SK-N-SH treated with all-trans-retinoic acid at 6 μM for 48 hours (cell line): ENCODE data around the gene METAP1D.

Source experiments
- ATAC-seq: fragments of 200-7000 bp; cut with Tn5 transposase; 3 replicates; pipeline ENCODE4 v1.9.1; 2020; ENCODE audit warnings: mild to moderate bottlenecking, moderate library complexity
- ARNTL ChIP-seq: fragments of 450-650 bp; formaldehyde crosslinking; IDR thresholded peaks from 2 replicates; pipeline ENCODE4 v1.5.0; 2020; ENCODE audit warnings: low read depth, mild to moderate bottlenecking, moderate library complexity, borderline replicate concordance
- BACH2 ChIP-seq: fragments of 250-450 bp; sonication (Bioruptor Pico); IDR thresholded peaks from 2 replicates; pipeline ENCODE4 v1.9.0; 2021; ENCODE audit warnings: mild to moderate bottlenecking, borderline replicate concordance
- CSDC2 ChIP-seq: fragments of 250-450 bp; sonication (Bioruptor Pico); IDR thresholded peaks from 2 replicates; pipeline ENCODE4 v1.5.0; 2020; ENCODE audit warnings: mild to moderate bottlenecking, moderate library complexity
- ESRRG ChIP-seq: fragments of 250-450 bp; sonication (Bioruptor Pico); IDR thresholded peaks from 2 replicates; pipeline ENCODE4 v1.6.1; 2021; ENCODE audit warnings: mild to moderate bottlenecking
- GLIS3 ChIP-seq: fragments of 250-450 bp; sonication (Bioruptor Pico); IDR thresholded peaks from 2 replicates; pipeline ENCODE4 v1.5.0; 2020; ENCODE audit warnings: mild to moderate bottlenecking, moderate library complexity
- ISL1 ChIP-seq: fragments of 250-450 bp; sonication (Bioruptor Pico); IDR thresholded peaks from 2 replicates; pipeline ENCODE4 v2.1.2; 2022; ENCODE audit warnings: mild to moderate bottlenecking, moderate library complexity
- OSR1 ChIP-seq: fragments of 250-450 bp; sonication (Bioruptor Pico); IDR thresholded peaks from 2 replicates; pipeline ENCODE4 v1.8.0; 2022; ENCODE audit warnings: moderate library complexity, mild to moderate bottlenecking, inconsistent platforms
- PPARA ChIP-seq: fragments of 250-450 bp; sonication (Bioruptor Pico); IDR thresholded peaks from 2 replicates; pipeline ENCODE4 v1.5.0; 2020; ENCODE audit warnings: mild to moderate bottlenecking, borderline replicate concordance
- RARB ChIP-seq: fragments of 250-450 bp; sonication (Bioruptor Pico); IDR thresholded peaks from 2 replicates; pipeline ENCODE4 v1.8.0; 2021; ENCODE audit warnings: mild to moderate bottlenecking, moderate library complexity
- SNAI2 ChIP-seq: fragments of 250-450 bp; sonication (Bioruptor Pico); IDR thresholded peaks from 2 replicates; pipeline ENCODE4 v1.5.0; 2020; ENCODE audit warnings: mild to moderate bottlenecking, moderate library complexity
- TCF4 ChIP-seq: fragments of 250-450 bp; sonication (Bioruptor Pico); IDR thresholded peaks from 2 replicates; pipeline ENCODE4 v1.8.0; 2021; ENCODE audit warnings: mild to moderate bottlenecking, moderate library complexity, borderline replicate concordance
- TOX ChIP-seq: fragments of 250-450 bp; sonication (Bioruptor Pico); IDR thresholded peaks from 2 replicates; pipeline ENCODE4 v1.8.0; 2021; ENCODE audit warnings: mild to moderate bottlenecking, moderate library complexity, borderline replicate concordance
- ZFP3 ChIP-seq: fragments of 250-450 bp; sonication (Bioruptor Pico); IDR thresholded peaks from 2 replicates; pipeline ENCODE4 v1.5.0; 2020; ENCODE audit warnings: mild to moderate bottlenecking, moderate library complexity
- ZFP30 ChIP-seq: fragments of 450-650 bp; formaldehyde crosslinking; IDR thresholded peaks from 2 replicates; pipeline ENCODE4 v1.5.0; 2022; ENCODE audit warnings: mild to moderate bottlenecking, moderate library complexity
- ZNF565 ChIP-seq: fragments of 450-650 bp; formaldehyde crosslinking; conservative IDR thresholded peaks from 2 replicates; pipeline ENCODE4 v1.5.0; 2020; ENCODE audit warnings: low read depth, mild to moderate bottlenecking, moderate library complexity
- ZNF70 ChIP-seq: fragments of 450-650 bp; formaldehyde crosslinking; IDR thresholded peaks from 2 replicates; pipeline ENCODE4 v1.5.0; 2020; ENCODE audit warnings: mild to moderate bottlenecking, moderate library complexity
- ZNF8 ChIP-seq: fragments of 450-650 bp; formaldehyde crosslinking; IDR thresholded peaks from 2 replicates; pipeline ENCODE4 v1.5.0; 2020; ENCODE audit warnings: mild to moderate bottlenecking, moderate library complexity
- TF ChIP-seq, protein P1 (sequence below): fragments of 250-450 bp; sonication (Bioruptor Pico); IDR thresholded peaks from 2 replicates; pipeline ENCODE4 v1.8.0; 2021; ENCODE audit warnings: low read depth, mild to moderate bottlenecking, moderate library complexity, borderline replicate concordance
- TF ChIP-seq, protein P2 (sequence below): fragments of 250-450 bp; sonication (Bioruptor Pico); IDR thresholded peaks from 2 replicates; pipeline ENCODE4 v1.5.1; 2021; ENCODE audit warnings: mild to moderate bottlenecking, moderate library complexity
- TF ChIP-seq, protein P3 (sequence below): fragments of 250-450 bp; sonication (Bioruptor Pico); IDR thresholded peaks from 2 replicates; pipeline ENCODE4 v1.5.0; 2020; ENCODE audit warnings: mild to moderate bottlenecking, moderate library complexity
- TF ChIP-seq, protein P4 (sequence below): fragments of 250-450 bp; sonication (Bioruptor Pico); IDR thresholded peaks from 2 replicates; pipeline ENCODE4 v1.5.1; 2020; ENCODE audit warnings: low read depth, mild to moderate bottlenecking, moderate library complexity
- TF ChIP-seq, protein P5 (sequence below): fragments of 250-450 bp; sonication (Bioruptor Pico); IDR thresholded peaks from 2 replicates; pipeline ENCODE4 v1.8.0; 2020; ENCODE audit warnings: mild to moderate bottlenecking, moderate library complexity, borderline replicate concordance

The METAP1D gene

DNA sequence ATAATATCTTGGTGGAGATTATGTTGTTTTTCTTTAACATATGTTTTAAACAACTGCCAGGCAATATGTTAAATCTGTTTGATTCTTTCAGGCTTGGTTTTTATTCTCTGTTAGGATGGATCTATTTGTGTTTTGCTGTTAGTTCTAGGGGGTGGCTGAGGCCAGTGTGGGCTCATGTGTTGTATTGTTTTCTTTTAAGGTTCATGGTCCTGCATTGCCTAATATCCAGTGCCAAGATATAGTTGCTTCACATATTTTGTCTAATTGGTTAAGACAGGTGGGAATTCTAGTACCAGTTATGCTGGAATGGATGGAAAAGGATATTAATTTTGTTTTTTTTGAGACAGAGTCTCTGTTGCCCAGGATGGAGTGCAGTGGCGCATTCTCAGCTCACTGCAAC lies 7.6 kb downstream of the METAP1D start:
- ATAC-seq, result no peak
- TF ChIP-seq ZNF70 (no peak), RARB (CRISPR knock-in tag) (no peak)

DNA sequence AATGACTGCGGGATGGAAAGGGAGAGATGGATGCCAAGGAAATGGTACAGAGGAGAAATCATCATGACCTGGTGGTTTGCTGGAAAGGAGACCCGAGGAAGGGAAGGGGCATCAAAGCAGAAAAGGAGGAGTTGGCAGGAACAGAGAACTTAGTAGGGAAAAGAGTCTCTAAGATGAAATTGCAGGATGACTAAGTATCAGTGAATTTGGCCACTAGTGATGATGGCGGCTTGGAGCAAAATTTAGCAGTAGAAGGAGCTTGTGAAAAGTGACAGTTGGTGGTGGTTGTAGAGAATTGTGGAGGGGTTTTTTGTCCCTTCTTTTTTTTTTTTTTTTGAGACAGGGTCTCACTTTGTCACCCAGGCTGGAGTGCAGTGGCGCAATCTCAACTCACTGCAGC lies 10.1 kb downstream of the METAP1D start:
- no peak for ATAC-seq

DNA sequence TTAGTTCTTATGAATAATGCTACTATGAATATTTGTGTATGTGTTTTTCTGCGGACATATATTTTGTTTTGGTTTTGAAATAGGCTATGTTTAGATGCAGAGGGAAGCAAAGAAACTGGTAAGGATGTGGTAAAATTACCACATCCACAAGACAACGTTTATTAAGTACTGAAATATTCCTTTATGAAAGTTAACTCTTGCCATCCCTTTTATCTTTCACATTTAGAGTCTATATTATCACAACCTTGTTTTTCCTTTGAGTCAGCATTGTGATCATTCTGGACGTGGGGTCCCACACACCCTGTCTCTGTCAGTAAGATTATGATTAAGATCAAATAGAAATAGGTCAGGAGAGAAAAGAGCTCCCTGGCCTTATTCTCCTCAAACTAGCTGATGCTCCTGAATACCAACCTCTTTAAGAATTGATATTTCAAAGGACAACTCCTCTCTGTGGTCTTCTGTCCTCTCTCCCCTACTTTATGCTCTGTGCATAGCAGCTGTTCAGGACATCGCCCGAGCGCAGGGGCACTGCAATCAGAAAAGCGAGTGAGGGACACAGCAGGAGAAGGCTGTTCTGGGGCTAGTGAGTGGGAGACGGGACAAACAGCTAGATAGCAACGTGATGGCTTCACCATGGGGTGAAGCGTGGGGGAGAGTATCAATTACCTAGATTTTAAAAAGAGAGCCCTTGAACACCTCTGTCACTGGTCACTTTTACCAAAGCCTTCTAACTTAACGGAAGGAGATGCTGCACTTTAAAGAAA lies 12.2 kb downstream of the METAP1D start:
- ATAC-seq, result no peak
- TF ChIP-seq OSR1 (CRISPR knock-in tag), result no peak
- no peak for TF ChIP-seq ARNTL
- TF ChIP-seq, all 23 proteins: peak for 0

More for the DNA sequence above, 10.1 kb downstream of the METAP1D start:
- TF ChIP-seq, protein P1, sequence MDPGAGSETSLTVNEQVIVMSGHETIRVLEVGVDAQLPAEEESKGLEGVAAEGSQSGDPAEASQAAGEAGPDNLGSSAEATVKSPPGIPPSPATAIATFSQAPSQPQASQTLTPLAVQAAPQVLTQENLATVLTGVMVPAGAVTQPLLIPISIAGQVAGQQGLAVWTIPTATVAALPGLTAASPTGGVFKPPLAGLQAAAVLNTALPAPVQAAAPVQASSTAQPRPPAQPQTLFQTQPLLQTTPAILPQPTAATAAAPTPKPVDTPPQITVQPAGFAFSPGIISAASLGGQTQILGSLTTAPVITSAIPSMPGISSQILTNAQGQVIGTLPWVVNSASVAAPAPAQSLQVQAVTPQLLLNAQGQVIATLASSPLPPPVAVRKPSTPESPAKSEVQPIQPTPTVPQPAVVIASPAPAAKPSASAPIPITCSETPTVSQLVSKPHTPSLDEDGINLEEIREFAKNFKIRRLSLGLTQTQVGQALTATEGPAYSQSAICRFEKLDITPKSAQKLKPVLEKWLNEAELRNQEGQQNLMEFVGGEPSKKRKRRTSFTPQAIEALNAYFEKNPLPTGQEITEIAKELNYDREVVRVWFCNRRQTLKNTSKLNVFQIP (CRISPR knock-in tag), result no peak
- TF ChIP-seq ZFP30 (CRISPR knock-in tag) (no peak), ESRRG (CRISPR knock-in tag) (no peak), BACH2 (CRISPR knock-in tag) (no peak), TCF4 (CRISPR knock-in tag) (no peak), OSR1 (CRISPR knock-in tag) (no peak), ISL1 (CRISPR knock-in tag) (no peak), CSDC2 (CRISPR knock-in tag) (no peak), ZFP3 (CRISPR knock-in tag) (no peak), SNAI2 (CRISPR knock-in tag) (no peak)
- TF ChIP-seq, protein P2, sequence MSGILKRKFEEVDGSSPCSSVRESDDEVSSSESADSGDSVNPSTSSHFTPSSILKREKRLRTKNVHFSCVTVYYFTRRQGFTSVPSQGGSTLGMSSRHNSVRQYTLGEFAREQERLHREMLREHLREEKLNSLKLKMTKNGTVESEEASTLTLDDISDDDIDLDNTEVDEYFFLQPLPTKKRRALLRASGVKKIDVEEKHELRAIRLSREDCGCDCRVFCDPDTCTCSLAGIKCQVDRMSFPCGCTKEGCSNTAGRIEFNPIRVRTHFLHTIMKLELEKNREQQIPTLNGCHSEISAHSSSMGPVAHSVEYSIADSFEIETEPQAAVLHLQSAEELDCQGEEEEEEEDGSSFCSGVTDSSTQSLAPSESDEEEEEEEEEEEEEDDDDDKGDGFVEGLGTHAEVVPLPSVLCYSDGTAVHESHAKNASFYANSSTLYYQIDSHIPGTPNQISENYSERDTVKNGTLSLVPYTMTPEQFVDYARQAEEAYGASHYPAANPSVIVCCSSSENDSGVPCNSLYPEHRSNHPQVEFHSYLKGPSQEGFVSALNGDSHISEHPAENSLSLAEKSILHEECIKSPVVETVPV (CRISPR knock-in tag), result no peak
- TF ChIP-seq, protein P3, sequence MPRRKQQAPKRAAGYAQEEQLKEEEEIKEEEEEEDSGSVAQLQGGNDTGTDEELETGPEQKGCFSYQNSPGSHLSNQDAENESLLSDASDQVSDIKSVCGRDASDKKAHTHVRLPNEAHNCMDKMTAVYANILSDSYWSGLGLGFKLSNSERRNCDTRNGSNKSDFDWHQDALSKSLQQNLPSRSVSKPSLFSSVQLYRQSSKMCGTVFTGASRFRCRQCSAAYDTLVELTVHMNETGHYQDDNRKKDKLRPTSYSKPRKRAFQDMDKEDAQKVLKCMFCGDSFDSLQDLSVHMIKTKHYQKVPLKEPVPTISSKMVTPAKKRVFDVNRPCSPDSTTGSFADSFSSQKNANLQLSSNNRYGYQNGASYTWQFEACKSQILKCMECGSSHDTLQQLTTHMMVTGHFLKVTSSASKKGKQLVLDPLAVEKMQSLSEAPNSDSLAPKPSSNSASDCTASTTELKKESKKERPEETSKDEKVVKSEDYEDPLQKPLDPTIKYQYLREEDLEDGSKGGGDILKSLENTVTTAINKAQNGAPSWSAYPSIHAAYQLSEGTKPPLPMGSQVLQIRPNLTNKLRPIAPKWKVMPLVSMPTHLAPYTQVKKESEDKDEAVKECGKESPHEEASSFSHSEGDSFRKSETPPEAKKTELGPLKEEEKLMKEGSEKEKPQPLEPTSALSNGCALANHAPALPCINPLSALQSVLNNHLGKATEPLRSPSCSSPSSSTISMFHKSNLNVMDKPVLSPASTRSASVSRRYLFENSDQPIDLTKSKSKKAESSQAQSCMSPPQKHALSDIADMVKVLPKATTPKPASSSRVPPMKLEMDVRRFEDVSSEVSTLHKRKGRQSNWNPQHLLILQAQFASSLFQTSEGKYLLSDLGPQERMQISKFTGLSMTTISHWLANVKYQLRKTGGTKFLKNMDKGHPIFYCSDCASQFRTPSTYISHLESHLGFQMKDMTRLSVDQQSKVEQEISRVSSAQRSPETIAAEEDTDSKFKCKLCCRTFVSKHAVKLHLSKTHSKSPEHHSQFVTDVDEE (CRISPR knock-in tag), result no peak
- TF ChIP-seq, protein P4, sequence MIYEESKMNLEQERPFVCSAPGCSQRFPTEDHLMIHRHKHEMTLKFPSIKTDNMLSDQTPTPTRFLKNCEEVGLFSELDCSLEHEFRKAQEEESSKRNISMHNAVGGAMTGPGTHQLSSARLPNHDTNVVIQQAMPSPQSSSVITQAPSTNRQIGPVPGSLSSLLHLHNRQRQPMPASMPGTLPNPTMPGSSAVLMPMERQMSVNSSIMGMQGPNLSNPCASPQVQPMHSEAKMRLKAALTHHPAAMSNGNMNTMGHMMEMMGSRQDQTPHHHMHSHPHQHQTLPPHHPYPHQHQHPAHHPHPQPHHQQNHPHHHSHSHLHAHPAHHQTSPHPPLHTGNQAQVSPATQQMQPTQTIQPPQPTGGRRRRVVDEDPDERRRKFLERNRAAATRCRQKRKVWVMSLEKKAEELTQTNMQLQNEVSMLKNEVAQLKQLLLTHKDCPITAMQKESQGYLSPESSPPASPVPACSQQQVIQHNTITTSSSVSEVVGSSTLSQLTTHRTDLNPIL (CRISPR knock-in tag), result no peak

DNA sequence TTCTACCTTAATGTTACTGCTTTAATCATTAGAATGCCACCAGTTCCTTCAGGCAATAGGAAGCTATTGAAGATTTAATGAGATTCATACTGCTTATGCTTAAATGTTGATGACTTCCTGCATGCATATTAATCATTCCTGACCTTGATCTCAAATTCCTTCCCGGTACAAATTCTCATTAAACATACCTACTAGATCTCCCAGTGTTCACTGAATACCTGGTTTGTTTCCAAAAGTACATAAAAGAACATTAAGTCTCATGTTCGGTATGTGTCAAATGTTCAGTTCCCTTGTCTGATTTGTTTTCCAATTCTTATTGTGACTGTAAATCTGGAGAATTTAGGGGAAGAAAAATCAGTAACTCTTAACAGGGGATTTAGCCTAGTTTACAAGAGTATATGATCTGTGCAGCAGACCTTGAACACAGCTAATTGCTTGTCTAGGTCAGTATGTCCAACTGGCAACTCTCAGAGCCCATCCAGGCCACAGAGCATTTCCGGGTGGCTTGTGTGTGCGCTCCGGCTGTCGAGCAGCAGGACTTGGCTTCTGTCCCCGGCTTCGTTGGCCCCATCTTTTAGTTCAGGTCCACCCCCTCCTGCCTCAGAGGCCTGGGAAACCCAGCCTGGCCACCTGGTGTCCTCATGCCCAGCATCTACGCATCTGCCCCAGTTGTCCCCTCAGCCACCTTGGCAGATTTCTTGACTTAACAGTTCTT lies 13.1 kb downstream of the METAP1D start:
- no peak for ATAC-seq
- TF ChIP-seq ZFP30 (CRISPR knock-in tag), result no peak
- TF ChIP-seq, protein P2 (CRISPR knock-in tag), result no peak
- no peak for TF ChIP-seq BACH2 (CRISPR knock-in tag)
- no peak for TF ChIP-seq ZNF8 (CRISPR knock-in tag)
- TF ChIP-seq ISL1 (CRISPR knock-in tag), result no peak
- TF ChIP-seq SNAI2 (CRISPR knock-in tag), result no peak
- no peak for TF ChIP-seq ZNF565
- TF ChIP-seq, protein P1 (CRISPR knock-in tag), result no peak
- TF ChIP-seq, protein P5, sequence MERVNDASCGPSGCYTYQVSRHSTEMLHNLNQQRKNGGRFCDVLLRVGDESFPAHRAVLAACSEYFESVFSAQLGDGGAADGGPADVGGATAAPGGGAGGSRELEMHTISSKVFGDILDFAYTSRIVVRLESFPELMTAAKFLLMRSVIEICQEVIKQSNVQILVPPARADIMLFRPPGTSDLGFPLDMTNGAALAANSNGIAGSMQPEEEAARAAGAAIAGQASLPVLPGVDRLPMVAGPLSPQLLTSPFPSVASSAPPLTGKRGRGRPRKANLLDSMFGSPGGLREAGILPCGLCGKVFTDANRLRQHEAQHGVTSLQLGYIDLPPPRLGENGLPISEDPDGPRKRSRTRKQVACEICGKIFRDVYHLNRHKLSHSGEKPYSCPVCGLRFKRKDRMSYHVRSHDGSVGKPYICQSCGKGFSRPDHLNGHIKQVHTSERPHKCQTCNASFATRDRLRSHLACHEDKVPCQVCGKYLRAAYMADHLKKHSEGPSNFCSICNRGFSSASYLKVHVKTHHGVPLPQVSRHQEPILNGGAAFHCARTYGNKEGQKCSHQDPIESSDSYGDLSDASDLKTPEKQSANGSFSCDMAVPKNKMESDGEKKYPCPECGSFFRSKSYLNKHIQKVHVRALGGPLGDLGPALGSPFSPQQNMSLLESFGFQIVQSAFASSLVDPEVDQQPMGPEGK (CRISPR knock-in tag), result no peak
- no peak for TF ChIP-seq CSDC2 (CRISPR knock-in tag)
- TF ChIP-seq TOX (CRISPR knock-in tag), result no peak
- no peak for TF ChIP-seq ESRRG (CRISPR knock-in tag)
- TF ChIP-seq ZNF70, result no peak
- TF ChIP-seq PPARA (CRISPR knock-in tag), result no peak
- TF ChIP-seq GLIS3 (CRISPR knock-in tag), result no peak
